Stimulated activated CD8-positive, alpha-beta memory T cell treated with anti-CD3 and anti-CD28 coated beads, Interleukin-15, amount 100 ng/mL, for 24 hours (primary cell): ENCODE measurements around the gene PRPF6.
"Not testable (repeated sequence)": the region's sequence is repeated elsewhere in the genome, so short reads cannot be mapped to it uniquely, and the experiment has no call there.

ENCODE experiments used
- DNase-seq: peaks from one replicate; pipeline ENCODE4 v3.0.0-alpha.2; 2020; ENCODE audit warnings: low read depth

PRPF6 gene

DNA sequence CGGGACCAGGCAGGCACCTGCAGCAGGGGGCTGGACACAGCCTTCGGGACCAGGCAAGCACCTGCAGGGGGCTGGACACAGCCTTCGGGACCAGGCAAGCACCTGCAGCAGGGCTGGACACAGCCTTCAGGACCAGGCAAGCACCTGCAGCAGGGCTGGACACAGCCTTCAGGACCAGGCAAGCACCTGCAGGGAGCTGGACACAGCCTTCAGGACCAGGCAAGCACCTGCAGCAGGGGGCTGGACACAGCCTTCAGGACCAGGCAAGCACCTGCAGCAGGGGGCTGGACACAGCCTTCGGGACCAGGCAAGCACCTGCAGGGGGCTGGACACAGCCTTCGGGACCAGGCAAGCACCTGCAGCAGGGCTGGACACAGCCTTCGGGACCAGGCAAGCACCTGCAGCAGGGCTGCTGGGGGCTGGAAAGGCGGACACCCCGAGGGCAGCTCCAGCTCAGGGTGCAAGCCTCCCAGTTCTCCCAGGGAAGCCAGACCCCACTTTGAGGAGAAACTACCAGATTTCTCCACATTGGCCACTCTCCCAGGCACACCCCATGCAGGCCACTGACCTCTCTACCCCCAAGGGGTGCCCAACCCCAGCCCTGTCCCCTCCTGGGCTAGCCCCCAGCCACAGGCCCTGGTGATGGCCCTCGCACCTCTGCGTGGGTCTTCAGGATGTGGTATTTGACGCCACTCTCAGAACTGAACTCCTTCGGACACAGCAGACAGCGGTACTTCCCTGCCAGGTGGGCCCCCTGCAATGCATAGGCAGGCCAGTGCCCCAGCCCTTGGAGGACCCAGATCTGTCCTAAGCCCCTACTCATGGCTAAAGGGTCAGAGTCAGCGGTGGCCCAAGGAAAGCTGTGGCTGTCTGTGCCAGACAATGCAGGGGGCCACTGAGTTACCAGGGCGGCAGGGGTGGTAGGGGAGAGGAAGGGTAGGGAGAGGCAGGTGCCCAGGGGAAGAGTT, 20.0 kb upstream of the PRPF6 start:
- DNase-seq = not testable (repeated sequence)

DNA sequence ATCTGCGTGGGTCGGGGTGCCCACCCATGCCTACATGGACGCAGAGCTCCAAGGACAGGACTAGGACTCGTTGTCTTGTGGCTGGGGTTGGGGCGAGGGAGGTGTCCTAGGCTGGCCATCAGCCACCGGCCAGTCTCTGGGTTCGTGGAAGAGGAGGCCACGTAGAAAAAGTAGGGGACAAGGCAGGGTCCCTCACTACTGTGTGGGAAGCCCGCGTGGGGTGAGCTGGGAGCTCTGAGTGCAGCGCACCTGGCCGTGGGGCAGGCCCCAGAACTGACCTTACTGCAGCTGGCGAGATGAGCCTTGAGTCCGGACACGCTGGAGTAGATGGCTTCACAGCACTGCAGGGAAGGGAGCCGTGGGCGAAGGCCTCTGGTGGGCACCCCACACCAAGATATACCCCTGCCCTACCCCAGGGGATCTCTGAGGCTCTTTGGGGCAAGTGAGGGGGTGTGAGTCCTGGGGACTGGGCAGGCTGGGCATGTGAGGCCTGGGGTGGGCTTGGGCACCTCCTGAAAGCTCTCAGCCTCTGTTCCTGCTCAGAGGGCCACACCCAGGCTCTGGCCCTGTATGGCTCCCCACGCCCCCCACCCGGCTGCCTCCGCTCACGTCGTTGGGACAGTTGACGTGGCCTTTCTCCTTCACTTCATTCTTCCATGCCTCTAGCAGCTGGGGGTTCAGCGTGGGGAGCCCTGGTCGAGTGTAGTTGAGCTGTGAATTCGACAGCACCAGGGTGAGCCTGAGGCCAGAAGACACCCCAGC, 19.1 kb upstream of the PRPF6 start:
- DNase-seq = no peak

GRCh38 chr20:63962426-63963347, 18.2 kb upstream of the PRPF6 start:
- no peak for DNase-seq

DNA sequence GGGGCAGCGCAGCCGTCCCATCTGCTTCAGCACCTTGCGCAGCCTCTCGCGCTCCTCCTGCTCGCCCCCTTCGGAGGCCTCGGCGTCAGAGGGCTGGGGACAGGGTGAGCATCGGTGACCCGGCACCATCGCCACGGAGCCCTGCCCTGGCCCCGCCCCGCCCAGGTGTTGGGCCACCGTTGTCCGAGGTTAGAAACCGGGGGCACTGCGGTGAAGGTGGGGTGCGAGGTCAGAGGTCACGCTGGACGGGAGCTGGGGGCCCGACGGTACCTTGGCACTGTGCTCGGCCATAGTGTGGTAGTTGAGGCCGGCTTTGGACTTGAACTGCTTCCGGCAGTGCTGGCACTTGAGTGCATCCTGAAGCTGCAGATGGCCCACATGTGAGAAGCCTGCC, 17.6 kb upstream of the PRPF6 start:
- no peak for DNase-seq

DNA sequence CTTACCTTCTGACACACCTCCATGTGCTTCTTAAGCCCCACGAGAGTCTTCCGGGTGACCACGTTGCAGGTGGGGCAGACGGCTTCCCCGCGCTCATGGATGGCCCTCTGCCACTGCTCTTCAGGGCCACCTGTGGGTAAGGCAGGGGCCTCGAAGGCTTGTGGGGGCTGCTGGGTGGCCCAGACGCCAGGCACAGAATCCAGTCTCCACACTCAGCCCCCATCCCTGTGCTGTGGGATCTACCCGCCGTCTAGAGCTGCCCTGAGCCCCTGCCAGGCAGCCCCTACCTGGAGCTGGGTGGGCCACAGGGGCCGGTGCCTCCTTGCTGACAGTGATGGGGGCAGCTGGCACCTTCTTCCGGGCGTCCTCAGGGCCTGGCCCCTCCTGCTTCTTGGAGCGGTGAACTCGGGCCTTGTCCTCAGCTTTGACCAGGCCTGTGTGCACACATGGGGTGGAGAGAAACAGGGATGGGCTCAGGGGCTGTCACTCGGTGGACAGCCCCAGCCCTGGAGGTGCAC, 17.1 kb upstream of the PRPF6 start:
- DNase-seq = no peak

DNA sequence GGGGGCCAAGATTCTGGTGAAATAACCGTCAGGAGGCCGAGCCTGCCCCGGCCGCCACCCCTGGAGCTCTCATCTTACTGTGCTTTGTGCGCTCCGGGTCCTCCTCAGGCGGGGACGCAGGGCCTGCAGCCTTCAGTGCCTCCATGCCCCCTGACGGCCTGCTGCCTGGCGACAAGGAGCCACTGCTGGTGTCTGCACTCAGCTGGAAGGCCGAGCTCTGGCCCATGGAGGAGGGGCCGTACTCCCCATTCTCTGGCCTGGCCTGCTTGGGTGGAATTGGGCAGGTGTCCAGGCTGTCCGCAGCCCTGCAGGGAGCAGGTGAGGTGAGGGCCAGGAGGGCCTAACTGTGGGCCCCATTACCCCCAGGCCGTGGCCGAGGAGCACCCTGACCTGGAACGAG, 16.5 kb upstream of the PRPF6 start:
- DNase-seq = no peak

DNA sequence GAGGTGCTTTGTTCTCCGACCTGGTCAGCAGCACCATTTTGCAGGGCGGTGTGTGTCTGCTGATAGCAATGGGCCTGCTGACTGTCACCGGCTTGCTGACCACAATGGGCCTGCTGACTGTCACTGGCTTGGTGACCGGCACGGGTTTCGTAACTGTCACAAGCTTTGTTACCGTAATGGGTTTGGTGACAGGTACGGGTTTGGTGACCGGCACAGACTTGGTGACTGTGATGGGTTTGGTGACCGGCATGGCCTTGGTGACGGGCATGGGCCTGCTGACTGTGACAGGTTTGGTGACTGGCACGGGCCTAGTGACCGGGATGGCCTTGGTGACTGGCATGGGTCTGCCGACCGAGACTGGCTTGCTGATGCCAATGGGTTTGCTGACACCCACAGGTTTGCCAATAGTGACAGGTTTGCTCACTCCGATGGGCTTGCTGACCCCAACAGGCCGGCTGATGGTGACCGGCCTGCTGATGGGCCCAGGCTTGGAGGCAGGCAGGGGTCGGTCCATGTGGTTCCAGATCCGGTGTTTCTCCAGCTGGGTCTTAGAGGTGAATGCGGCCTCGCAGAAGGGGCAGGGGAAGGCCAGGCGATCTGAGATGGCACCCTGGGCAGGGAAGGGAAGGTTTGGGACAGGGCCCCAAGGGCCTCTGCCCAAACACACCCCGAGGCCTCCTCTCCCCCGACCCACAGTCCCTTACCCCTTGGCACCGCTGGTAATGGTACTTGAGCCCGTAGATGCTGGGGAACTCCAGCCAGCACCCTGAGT, 14.6 kb upstream of the PRPF6 start:
- no peak for DNase-seq

GRCh38 chr20:63966944-63967322, 14.0 kb upstream of the PRPF6 start:
- no peak for DNase-seq

DNA sequence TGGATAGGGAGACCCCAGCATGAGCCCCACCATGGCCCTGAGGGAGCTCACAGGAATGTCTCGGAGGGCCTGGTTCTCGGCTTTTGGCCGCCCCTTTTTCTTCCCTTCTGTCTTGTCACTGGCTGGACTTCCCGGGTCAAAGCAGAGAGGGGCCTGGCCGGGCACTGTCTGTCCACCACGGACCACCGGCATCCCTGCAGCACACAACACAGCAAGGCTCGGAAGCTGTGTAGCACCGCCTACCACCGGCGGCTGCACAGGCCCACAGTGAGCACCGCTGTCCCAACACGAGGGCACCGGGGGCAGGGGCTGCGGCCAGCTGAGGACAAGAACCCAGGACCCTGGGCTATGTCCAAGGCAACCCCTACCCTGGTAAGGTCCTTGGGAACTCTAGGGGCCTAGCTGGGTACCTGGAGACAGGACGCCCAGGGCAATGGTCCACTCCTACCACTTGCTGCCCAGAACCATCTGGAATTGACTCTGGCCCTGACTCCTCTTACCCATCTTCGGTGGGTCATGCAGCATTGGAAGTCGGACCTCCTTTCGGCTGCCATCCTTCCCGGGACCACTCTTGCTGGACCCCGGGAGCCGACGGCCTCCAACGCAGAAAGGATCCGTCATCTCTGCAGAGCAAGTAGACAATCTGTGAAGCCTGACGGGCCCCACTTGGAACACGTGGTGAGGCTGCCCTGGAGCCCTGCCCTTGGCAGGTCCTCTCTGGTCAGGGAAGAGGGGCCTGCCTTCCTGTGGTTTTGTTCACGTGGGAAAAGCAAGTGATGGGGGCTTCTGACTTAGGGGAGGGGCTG, 13.4 kb upstream of the PRPF6 start:
- DNase-seq = no peak

DNA sequence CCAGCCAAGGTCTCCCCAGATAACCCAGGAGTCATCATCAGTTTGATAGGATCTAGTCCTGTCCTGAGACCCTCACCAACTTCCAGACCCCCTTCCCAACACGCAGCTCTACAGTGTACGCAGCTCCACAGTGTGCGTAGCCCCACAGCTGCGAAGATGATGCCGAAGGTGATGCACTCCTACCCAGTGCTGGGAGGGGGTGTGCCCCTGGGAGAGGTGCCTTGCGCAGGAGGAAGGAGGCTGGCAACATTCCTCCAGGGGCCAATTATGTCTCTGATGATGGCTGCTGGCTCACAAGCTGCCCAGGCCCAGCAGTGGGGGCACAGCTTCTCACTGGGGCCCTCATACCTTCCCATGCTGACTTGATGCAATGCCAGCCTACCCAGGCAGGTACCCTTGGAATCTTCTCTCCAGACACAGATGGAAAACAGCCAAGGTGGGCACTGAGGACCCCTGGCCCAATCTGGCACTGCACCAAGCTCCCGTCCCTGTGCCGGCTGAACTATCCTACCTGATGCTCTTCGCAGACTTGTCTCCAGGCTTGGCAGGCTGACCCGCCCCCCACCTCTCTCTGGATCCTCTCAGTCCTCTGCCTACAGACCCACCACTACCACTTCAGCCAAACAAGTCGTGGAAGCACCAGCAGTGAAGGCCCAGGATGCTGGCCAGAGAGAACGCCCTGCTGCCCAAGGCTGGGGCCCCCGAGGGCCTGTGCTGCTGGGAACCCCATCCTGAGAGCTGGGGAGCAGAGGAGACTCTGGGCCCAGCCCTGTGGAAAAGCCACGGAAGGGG, 12.6 kb upstream of the PRPF6 start:
- no peak for DNase-seq

DNA sequence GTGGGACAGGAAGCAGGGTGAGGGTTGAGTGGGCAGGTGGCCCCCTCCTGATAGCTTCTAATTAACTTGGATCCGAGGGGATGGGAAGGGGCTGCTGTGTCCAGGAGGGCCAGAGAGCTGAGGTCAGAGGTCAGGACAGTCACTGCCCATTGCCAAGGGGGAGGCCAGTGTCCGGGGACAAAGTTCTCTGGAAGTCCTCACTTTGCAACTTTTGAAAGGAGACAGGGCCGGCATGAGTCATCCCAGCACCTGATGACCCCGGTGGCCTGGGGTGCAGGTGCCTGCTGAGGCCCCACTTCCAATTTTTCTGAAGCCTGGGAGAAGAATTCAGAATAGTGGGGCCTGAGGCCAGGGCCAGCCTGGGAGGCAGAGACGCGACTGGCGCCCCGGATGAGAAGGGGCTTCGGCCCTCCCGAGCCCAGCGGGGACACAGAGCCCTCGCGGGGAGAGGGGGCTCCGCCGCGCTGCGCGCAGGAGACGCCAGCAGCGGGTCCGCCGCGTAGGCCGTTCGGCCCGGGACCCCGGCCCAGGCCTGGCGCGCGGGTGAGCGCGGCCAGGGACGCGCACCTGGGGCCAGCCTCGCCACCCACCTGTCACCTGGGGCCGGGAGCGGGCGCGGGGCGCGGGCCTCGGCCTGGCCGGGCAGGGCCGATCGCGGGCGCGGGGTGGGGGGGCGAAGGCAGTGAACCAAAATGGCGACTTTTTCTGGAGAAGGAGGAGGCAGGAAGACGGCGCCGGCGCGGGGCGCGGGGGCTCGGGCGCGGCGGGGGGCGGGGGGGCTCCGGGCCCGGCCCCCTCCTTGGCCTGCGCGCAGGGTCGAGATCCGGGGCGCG, 11.8 kb upstream of the PRPF6 start:
- DNase-seq = no peak

DNA sequence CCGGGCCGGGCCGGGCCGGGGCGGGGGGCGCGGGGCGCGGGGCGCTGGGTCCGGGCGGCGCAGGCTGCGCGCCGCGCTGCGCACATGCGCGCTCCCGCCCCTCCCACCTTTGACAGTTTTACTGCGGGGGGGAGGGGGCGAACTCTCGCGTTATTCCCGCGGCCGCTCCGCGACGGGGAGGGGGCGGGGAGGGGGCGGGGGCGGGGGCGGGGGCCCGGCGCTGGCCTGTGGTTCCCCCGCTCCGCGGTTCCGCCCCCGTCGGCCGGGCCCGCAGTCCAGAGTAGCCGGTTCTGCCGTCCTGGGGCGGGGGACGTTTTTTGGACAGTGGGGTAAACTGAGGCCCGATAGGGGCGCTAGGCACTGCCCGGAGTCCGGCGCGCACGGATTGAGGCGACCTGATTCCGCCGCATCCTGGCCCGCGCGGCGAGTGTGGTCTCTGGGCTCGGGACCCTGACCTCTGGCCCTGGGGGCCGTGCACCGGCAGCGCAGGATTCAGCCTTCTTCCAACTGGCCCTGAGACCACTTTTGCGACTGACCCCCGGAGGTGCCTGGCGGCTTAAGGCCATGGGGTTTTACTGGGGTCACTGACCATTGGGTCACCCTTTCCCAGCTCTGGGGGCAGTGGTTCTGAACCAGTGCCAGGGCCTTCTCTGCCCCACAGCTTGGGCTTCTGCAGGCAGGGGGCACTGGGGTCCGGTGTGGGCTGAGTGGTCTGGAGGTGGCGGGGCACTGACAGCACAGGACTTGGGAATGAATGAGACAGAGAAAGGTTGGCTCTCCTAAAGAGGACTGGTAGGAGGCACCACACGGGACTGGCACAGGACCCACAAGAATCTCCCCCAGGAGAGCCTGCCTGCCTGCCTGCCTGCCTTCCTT, 10.9 kb upstream of the PRPF6 start, which contains the start of gene ZNF512B:
ZNF512B (minus strand) TSS at position 93 of the 876 bp plus-strand sequence. CDS start 1,980 bp downstream, outside the sequence.
- DNase-seq = no peak

DNA sequence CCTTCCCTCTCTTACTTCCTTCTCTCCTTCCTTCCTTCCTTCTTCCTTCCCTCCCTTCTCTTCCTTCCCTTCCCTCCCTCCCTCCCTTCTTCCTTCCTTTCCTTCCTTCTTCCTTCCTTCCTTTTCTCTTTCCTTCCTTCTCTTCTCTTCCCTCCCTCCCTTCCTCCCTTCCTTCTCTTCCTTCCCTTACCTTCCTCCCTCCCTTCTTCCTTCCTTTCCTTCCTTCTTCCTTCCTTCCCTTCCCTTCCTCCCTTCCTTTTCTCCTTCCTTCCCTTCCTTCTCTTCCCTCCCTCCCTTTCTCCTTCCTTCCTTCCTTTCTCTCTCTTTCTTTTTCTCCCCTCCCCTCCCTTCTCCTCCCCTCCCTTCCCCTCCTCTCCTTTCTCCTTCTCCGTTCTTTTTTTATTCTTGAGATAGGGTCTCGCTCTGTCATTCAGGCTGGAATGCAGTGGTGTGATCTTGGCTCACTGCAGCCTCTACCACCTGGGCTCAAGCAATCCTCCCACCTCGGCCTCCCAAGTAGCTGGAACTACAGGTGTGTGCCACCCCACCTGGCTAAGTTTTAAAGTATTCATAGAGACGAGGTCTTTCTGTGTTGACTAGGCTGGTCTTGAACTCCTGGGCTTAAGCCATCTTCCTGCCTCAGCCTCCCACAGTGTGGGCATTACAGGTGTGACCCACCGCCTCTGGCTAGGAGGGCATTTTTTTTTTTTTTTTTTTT, 10.1 kb upstream of the PRPF6 start:
- DNase-seq = no peak

DNA sequence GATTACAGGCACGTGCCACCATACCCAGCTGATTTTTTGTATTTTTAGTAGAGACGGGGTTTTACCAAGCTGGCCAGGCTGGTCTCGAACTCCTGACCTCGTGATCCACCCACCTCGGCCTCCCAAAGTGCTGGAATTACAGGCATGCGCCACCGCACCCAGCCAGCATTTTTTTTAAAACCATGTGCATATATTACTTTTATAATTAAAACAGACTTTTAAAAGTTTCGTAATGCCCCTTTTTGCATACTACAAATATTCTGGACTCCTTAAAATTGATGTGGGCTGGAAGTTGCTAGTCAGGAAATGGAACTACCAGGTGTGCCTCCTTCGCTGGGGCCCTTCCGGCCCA, 9.0 kb upstream of the PRPF6 start:
- DNase-seq = not testable (repeated sequence)

DNA sequence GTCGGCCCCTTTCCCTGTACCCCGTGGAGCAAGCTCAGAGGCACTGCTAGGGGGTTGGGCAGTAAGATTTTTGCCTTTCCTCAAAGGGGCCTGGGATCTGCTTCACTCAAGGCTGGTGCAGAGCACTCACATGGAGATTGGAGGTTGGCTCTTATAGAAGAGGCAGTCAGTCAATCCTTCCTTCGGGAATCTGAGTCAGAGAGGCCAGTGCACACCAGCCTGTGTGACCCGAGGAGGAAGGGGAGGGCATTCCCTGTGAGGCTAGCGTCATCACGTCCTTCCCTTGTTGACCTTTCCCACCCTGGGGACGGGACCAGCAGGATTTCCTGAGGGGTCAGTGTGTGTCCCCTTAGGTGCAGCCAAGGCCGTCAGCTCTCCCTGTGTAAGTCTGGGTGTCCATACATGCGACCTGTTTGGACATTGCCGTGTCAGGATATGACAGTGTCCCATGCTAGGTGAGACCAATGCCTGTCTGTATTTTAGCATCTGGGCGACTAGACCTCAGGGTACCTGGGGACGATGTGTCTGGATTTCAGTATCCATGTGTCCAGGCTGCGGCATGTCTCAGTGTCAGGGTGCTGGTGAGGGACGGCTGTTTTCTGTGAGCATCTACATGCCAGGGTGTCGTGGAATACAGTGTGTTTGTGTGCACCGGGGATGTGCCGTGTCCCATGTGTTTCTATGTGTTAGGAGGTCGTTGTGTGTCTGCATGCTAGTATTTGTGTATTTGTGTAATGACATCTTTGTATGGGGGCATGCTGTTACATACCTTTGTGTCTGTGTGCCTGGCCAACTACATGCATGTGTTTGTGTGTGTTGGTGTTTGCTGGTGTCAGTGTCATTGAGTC, 8.4 kb upstream of the PRPF6 start:
- DNase-seq = no peak

DNA sequence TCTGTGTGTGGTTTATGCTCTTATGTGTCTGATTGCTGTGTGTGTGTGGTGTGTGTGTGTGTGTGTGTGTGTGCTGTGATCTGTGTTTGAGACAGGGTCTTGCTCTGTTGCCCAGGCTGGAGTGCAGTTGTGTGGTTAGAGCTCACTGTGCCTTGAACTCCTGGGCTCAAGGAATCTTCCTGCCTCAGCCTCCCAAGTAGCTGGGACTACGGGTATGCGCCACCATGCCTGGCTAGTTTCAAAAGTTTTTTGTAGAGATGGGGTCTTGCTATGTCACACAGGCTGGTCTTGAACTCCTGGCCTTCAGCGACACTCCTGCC, 7.8 kb upstream of the PRPF6 start:
- DNase-seq = no peak
